Hippocampal formation (tissue), 2 donors: Measurements from ENCODE around the gene CYB5R2.

Experiments
- DNase-seq, 2 donors: peaks; one replicate each; lab custom pipeline; 2025; lab: John Stamatoyannopoulos, UW

CYB5R2 gene

GRCh38 chr11:7672960-7673723 is at the start of gene CYB5R2:
CYB5R2 (minus strand) TSS chr11:7673500; CDS start chr11:7672825, 675 bp downstream.
- DNase-seq: peak; percentile 16 to 61

- DNase-seq: no peak
Observed at GRCh38 chr11:7714786-7715185, 41.5 kb upstream of the CYB5R2 start.

- no peak for DNase-seq
Observed at GRCh38 chr11:7706377-7706776, 33.1 kb upstream of the CYB5R2 start, which contains the start of gene OVCH2. OVCH2 (minus strand) TSS chr11:7706477; CDS start chr11:7706394, 83 bp downstream.

- DNase-seq: no peak
Observed at GRCh38 chr11:7703740-7704139, 30.4 kb upstream of the CYB5R2 start.

- DNase-seq: no peak
Observed at GRCh38 chr11:7696424-7696823, 23.1 kb upstream of the CYB5R2 start.

- no peak for DNase-seq
Observed at GRCh38 chr11:7694235-7694634, 20.9 kb upstream of the CYB5R2 start.

- no peak for DNase-seq
Observed at GRCh38 chr11:7692426-7692825, 19.1 kb upstream of the CYB5R2 start.

- DNase-seq: no peak
Observed at GRCh38 chr11:7691759-7692350, 18.6 kb upstream of the CYB5R2 start.

- DNase-seq: peak in 1 of 2 donors; percentile 21
Observed at GRCh38 chr11:7690648-7691047, 17.3 kb upstream of the CYB5R2 start.

- DNase-seq: no peak
Observed at GRCh38 chr11:7689239-7689638, 15.9 kb upstream of the CYB5R2 start.

GRCh38 chr11:7688238-7688826 is 15.0 kb upstream of the CYB5R2 start:
- peak in 1 of 2 donors; percentile 62 for DNase-seq

GRCh38 chr11:7687386-7687785 is 14.1 kb upstream of the CYB5R2 start:
- DNase-seq: no peak

GRCh38 chr11:7686761-7687160 is 13.5 kb upstream of the CYB5R2 start:
- DNase-seq: no peak

- DNase-seq: no peak
Observed at GRCh38 chr11:7683571-7683970, 10.3 kb upstream of the CYB5R2 start.

GRCh38 chr11:7677796-7678201 is 4.5 kb upstream of the CYB5R2 start:
- no peak for DNase-seq

- DNase-seq: no peak
Observed at GRCh38 chr11:7677071-7677470, 3.8 kb upstream of the CYB5R2 start.

GRCh38 chr11:7675631-7676030 is 2.3 kb upstream of the CYB5R2 start:
- DNase-seq: no peak

- DNase-seq: no peak
Observed at GRCh38 chr11:7673724-7674434, 579 bp upstream of the CYB5R2 start.

- DNase-seq: no peak
Observed at GRCh38 chr11:7672276-7672959, 882 bp downstream of the CYB5R2 start.

- DNase-seq: no peak
Observed at GRCh38 chr11:7671347-7672215, 1.7 kb downstream of the CYB5R2 start.

GRCh38 chr11:7670641-7671040 is 2.7 kb downstream of the CYB5R2 start:
- DNase-seq: no peak
